ENCODE measurements around the gene SBNO2. TPM values are rescaled to one million over a fixed set of nuclear protein-coding genes. Genes with fewer than 3 reads are reported as not detected.

The SBNO2 gene
- total RNA-seq, 1 donor from 2014 or later, result 40.9 TPM

- H3K27me3 Mint-ChIP-seq, result peaks cover 45% of the 10 kb centered on the region
- H3K27ac Mint-ChIP-seq, result no peak overlapping the region
- TF ChIP-seq CTCF (IDR thresholded peaks at IDR 0.05; ENCODE audit: unreplicated experiment), result no peak
- DNase-seq (ENCODE audit: low spot score, unreplicated experiment), result no peak
- H3K4me1 Mint-ChIP-seq (ENCODE audit: low read depth), result peaks cover 3% of the 10 kb centered on the region
- H3K9me3 Mint-ChIP-seq (ENCODE audit: low read depth), result no peaks in the 10 kb centered on the region
- no peak overlapping the region for H3K4me3 Mint-ChIP-seq (ENCODE audit: low read depth)
- no peaks in the 10 kb centered on the region for H3K36me3 Mint-ChIP-seq (ENCODE audit: insufficient read depth)
Measured at GRCh38 chr19:1069009-1069779, 104.9 kb downstream of the SBNO2 start.

GRCh38 chr19:1068009-1069001 is 105.8 kb downstream of the SBNO2 start:
- no peak for TF ChIP-seq CTCF (IDR thresholded peaks at IDR 0.05; ENCODE audit: unreplicated experiment)
- H3K27ac Mint-ChIP-seq, result no peak overlapping the region
- no peaks in the 10 kb centered on the region for H3K36me3 Mint-ChIP-seq (ENCODE audit: insufficient read depth)
- peaks cover 3% of the 10 kb centered on the region for H3K4me1 Mint-ChIP-seq (ENCODE audit: low read depth)
- DNase-seq (ENCODE audit: low spot score, unreplicated experiment), result no peak
- H3K9me3 Mint-ChIP-seq (ENCODE audit: low read depth), result no peaks in the 10 kb centered on the region
- peaks cover 46% of the 10 kb centered on the region for H3K27me3 Mint-ChIP-seq
- H3K4me3 Mint-ChIP-seq (ENCODE audit: low read depth), result no peak overlapping the region

GRCh38 chr19:1067341-1067957 is 106.6 kb downstream of the SBNO2 start:
- no peak for TF ChIP-seq CTCF (IDR thresholded peaks at IDR 0.05; ENCODE audit: unreplicated experiment)
- Mint-ChIP-seq H3K27ac (no peak overlapping the region), H3K36me3 (ENCODE audit: insufficient read depth) (no peaks in the 10 kb centered on the region), H3K4me1 (ENCODE audit: low read depth) (peaks cover 3% of the 10 kb centered on the region), H3K9me3 (ENCODE audit: low read depth) (no peaks in the 10 kb centered on the region), H3K4me3 (ENCODE audit: low read depth) (no peak overlapping the region), H3K27me3 (peaks cover 38% of the 10 kb centered on the region)
- no peak for DNase-seq (ENCODE audit: low spot score, unreplicated experiment)

GRCh38 chr19:1066748-1067340 is 107.2 kb downstream of the SBNO2 start, which contains the start of gene ARHGAP45:
TSS of gene ARHGAP45 (plus strand) at chr19:1067167. CDS start at chr19:1067406, 239 bp downstream.
- TF ChIP-seq CTCF (IDR thresholded peaks at IDR 0.05; ENCODE audit: unreplicated experiment), result no peak
- peak within 1 kb of the TSS; percentile 24 for H3K27ac Mint-ChIP-seq
- DNase-seq (ENCODE audit: low spot score, unreplicated experiment), result no peak
- H3K9me3 Mint-ChIP-seq (ENCODE audit: low read depth), result no peaks in the 10 kb centered on the region
- H3K27me3 Mint-ChIP-seq, result peaks cover 32% of the 10 kb centered on the region
- H3K36me3 Mint-ChIP-seq (ENCODE audit: insufficient read depth), result no peaks in the 10 kb centered on the region
- peak within 1 kb of the TSS; percentile 24 for H3K4me3 Mint-ChIP-seq (ENCODE audit: low read depth)
- H3K4me1 Mint-ChIP-seq (ENCODE audit: low read depth), result peaks cover 2% of the 10 kb centered on the region
